Measurements from ENCODE around the gene CRISP2. TPM values are rescaled to one million over a fixed set of nuclear protein-coding genes. Genes with fewer than 3 reads are reported as not detected.

CRISP2 gene
- total and polyA plus RNA-seq, 2 of the 13 experiments (the other 11 are each of a cell fraction or from before 2014, with no cell fraction given) = not detected

DNA sequence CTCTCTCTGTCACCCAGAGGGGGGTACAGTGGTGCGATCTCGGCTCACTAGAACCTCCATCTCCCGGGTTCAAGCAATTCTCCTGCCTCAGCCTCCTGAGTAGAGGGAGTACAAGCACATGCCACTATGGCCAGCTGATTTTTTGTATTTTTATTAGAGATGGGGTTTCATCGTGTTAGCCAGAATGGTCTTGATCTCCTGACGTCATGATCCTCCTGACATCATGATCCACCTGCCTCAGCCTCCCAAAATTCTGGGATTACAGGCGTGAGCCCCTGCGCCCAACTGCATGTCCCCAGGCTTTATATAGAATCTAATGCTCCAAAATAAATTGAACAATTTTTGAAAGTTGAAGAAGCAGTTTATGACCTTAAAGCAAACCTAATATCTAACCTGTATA is 7.0 kb upstream of the CRISP2 start:
- Histone ChIP-seq H3K9me3 (ENCODE audit: low read length) (peaks cover 21% of the 10 kb centered on the region), H3K4me3 (replicated peaks in 1 of 3; ENCODE audit: insufficient read depth in 1 of 3, low read depth in 2 of 3, low read length in 3 of 3) (no peak overlapping the region), H3K4me2 (ENCODE audit: low read depth, low read length) (no peak overlapping the region), H2AFZ (ENCODE audit: low read length) (no peak overlapping the region), H3K79me2 (ENCODE audit: insufficient read depth, low read length) (no peaks in the 10 kb centered on the region), H3K27me3 (ENCODE audit: control insufficient read depth in 1 of 2, insufficient read depth in 2 of 2, low read length in 2 of 2) (no peaks in the 10 kb centered on the region), H4K20me1 (ENCODE audit: insufficient read depth, low read length) (no peaks in the 10 kb centered on the region), H3K36me3 (replicated peaks in 1 of 2; ENCODE audit: control insufficient read depth in 1 of 2, insufficient read depth in 2 of 2, low read length in 2 of 2) (no peaks in the 10 kb centered on the region), H3K4me1 (ENCODE audit: insufficient read depth, low read length) (no peaks in the 10 kb centered on the region), H3K9ac (ENCODE audit: insufficient read depth, low read depth, low read length) (no peak overlapping the region), H3K27ac (ENCODE audit: extremely low read length, insufficient read depth, low read length) (no peak overlapping the region)
- ChIA-PET POLR2A (no interaction called here), CTCF (ENCODE audit: low intra/inter-chr PET ratio, low total read pairs) (no interaction called here)
- no TSS peak for BruUV-seq (replicated peaks)
- TF ChIP-seq, protein P1, sequence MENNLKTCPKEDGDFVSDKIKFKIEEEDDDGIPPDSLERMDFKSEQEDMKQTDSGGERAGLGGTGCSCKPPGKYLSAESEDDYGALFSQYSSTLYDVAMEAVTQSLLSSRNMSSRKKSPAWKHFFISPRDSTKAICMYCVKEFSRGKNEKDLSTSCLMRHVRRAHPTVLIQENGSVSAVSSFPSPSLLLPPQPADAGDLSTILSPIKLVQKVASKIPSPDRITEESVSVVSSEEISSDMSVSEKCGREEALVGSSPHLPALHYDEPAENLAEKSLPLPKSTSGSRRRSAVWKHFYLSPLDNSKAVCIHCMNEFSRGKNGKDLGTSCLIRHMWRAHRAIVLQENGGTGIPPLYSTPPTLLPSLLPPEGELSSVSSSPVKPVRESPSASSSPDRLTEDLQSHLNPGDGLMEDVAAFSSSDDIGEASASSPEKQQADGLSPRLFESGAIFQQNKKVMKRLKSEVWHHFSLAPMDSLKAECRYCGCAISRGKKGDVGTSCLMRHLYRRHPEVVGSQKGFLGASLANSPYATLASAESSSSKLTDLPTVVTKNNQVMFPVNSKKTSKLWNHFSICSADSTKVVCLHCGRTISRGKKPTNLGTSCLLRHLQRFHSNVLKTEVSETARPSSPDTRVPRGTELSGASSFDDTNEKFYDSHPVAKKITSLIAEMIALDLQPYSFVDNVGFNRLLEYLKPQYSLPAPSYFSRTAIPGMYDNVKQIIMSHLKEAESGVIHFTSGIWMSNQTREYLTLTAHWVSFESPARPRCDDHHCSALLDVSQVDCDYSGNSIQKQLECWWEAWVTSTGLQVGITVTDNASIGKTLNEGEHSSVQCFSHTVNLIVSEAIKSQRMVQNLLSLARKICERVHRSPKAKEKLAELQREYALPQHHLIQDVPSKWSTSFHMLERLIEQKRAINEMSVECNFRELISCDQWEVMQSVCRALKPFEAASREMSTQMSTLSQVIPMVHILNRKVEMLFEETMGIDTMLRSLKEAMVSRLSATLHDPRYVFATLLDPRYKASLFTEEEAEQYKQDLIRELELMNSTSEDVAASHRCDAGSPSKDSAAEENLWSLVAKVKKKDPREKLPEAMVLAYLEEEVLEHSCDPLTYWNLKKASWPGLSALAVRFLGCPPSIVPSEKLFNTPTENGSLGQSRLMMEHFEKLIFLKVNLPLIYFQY (CRISPR knock-in tag; IDR thresholded peaks at IDR 0.05; ENCODE audit: borderline replicate concordance) = no peak
- TF ChIP-seq, protein P2, sequence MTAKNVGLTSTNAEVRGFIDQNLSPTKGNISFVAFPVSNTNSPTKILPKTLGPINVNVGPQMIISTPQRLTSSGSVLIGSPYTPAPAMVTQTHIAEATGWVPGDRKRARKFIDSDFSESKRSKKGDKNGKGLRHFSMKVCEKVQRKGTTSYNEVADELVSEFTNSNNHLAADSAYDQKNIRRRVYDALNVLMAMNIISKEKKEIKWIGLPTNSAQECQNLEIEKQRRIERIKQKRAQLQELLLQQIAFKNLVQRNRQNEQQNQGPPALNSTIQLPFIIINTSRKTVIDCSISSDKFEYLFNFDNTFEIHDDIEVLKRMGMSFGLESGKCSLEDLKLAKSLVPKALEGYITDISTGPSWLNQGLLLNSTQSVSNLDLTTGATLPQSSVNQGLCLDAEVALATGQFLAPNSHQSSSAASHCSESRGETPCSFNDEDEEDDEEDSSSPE (CRISPR knock-in tag; IDR thresholded peaks at IDR 0.05) = no peak
- TF ChIP-seq, protein P3, sequence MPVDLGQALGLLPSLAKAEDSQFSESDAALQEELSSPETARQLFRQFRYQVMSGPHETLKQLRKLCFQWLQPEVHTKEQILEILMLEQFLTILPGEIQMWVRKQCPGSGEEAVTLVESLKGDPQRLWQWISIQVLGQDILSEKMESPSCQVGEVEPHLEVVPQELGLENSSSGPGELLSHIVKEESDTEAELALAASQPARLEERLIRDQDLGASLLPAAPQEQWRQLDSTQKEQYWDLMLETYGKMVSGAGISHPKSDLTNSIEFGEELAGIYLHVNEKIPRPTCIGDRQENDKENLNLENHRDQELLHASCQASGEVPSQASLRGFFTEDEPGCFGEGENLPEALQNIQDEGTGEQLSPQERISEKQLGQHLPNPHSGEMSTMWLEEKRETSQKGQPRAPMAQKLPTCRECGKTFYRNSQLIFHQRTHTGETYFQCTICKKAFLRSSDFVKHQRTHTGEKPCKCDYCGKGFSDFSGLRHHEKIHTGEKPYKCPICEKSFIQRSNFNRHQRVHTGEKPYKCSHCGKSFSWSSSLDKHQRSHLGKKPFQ (CRISPR knock-in tag; IDR thresholded peaks at IDR 0.05; ENCODE audit: insufficient replicate concordance) = no peak
- TF ChIP-seq, protein P4, sequence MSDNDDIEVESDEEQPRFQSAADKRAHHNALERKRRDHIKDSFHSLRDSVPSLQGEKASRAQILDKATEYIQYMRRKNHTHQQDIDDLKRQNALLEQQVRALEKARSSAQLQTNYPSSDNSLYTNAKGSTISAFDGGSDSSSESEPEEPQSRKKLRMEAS (IDR thresholded peaks at IDR 0.05) = no peak
- no peak for TF ChIP-seq ZFAT (CRISPR knock-in tag; conservative IDR thresholded peaks at IDR 0.05)
- no peak for TF ChIP-seq ZNF703 (CRISPR knock-in tag; IDR thresholded peaks at IDR 0.05; ENCODE audit: borderline replicate concordance)
- TF ChIP-seq GABPA (IDR thresholded peaks at IDR 0.05; ENCODE audit: low read depth, low read length) = no peak
- no peak for TF ChIP-seq GABPA (CRISPR knock-in tag; IDR thresholded peaks at IDR 0.05; ENCODE audit: low read depth)
- no peak for TF ChIP-seq ZNF34 (CRISPR knock-in tag; IDR thresholded peaks at IDR 0.05; ENCODE audit: borderline replicate concordance)
- TF ChIP-seq CREB1 (IDR thresholded peaks at IDR 0.05) = peak; percentile 90
- TF ChIP-seq CREB1 (CRISPR knock-in tag; IDR thresholded peaks at IDR 0.05) = no peak
- TF ChIP-seq, protein P5, sequence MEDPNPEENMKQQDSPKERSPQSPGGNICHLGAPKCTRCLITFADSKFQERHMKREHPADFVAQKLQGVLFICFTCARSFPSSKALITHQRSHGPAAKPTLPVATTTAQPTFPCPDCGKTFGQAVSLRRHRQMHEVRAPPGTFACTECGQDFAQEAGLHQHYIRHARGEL (CRISPR knock-in tag; IDR thresholded peaks at IDR 0.05) = no peak
- TF ChIP-seq KAT7 (CRISPR knock-in tag; IDR thresholded peaks at IDR 0.05; ENCODE audit: borderline replicate concordance) = no peak
- no peak for TF ChIP-seq KDM4B (CRISPR knock-in tag; IDR thresholded peaks at IDR 0.05)
- no peak for TF ChIP-seq THAP11 (CRISPR knock-in tag; IDR thresholded peaks at IDR 0.05)
- no peak for TF ChIP-seq ZNF547 (CRISPR knock-in tag; IDR thresholded peaks at IDR 0.05)
- TF ChIP-seq ZFYVE20 (CRISPR knock-in tag; IDR thresholded peaks at IDR 0.05; ENCODE audit: borderline replicate concordance, low read depth) = no peak
- no peak for TF ChIP-seq ZNF430 (CRISPR knock-in tag; IDR thresholded peaks at IDR 0.05)
- TF ChIP-seq ATF7 (IDR thresholded peaks at IDR 0.05) = peak; percentile 69
- no peak for TF ChIP-seq ATF7 (CRISPR knock-in tag; IDR thresholded peaks at IDR 0.05)
- in situ Hi-C loops (cut with HindIII; ENCODE audit: extremely low pct_ligation_motif_present, low pct_unique_long_range_greater_than_20kb) = no loop called here
- no peak for DNase-seq (ENCODE audit: low spot score)
- FAIRE-seq = no peak
- WGBS (ENCODE audit: low lambda C conversion rate) = 2% methylated on average over 7 of the region's 7 CpGs
- no peak for ATAC-seq
- intact Hi-C loops (cut with micrococcal nuclease; ENCODE audit: unreplicated experiment) = no loop called here
